ENCODE measurements around the gene ASB2. TPM values are rescaled to one million over a fixed set of nuclear protein-coding genes. Genes with fewer than 3 reads are reported as not detected.

Gene ASB2
- total and polyA plus RNA-seq, 5 donors, result 112 to 141 (median 120) TPM

- WGBS, result 51% methylated on average over 13 of the region's 13 CpGs
- Histone ChIP-seq H3K9me3 (ENCODE audit: control insufficient read depth, low read length) (no peaks in the 10 kb centered on the region), H3K4me1 (ENCODE audit: control insufficient read depth, insufficient read depth, low read length) (no peaks in the 10 kb centered on the region), H3K4me3 (ENCODE audit: low read length) (no peak overlapping the region), H3K27me3 (ENCODE audit: control insufficient read depth, insufficient read depth) (no peaks in the 10 kb centered on the region), H3K27ac (ENCODE audit: low read length) (no peak overlapping the region)
- peak in 1 of 2 donors; percentile 13 for ATAC-seq
- DNase-seq, result peak in 1 of 3 donors; percentile 37
- intact Hi-C loops (cut with DNase I), result loop anchor here (1.0 to 5.0 kb wide), 4 partner anchors 58 to 64 kb away; no protein-coding TSS in a partner anchor
Observed at GRCh38 chr14:94001016-94001415, 24.6 kb upstream of the ASB2 start.

- intact Hi-C loops (cut with DNase I), result loop anchor here in 3 of 4 donors (2.0 to 5.0 kb wide), 3 partner anchors 57 to 63 kb away; no protein-coding TSS in a partner anchor
- DNase-seq (peak in 1 of 3 donors; percentile 8), ATAC-seq (no peak)
- Histone ChIP-seq H3K27ac (ENCODE audit: low read length) (no peak overlapping the region), H3K27me3 (ENCODE audit: control insufficient read depth, insufficient read depth) (no peaks in the 10 kb centered on the region), H3K4me3 (ENCODE audit: low read length) (no peak overlapping the region), H3K9me3 (ENCODE audit: control insufficient read depth, low read length) (no peaks in the 10 kb centered on the region), H3K4me1 (ENCODE audit: control insufficient read depth, insufficient read depth, low read length) (peaks cover 5% of the 10 kb centered on the region)
- 83% methylated on average over 6 of the region's 6 CpGs for WGBS
Observed at GRCh38 chr14:94000267-94000666, 23.9 kb upstream of the ASB2 start.

GRCh38 chr14:93999573-93999972 lies 23.2 kb upstream of the ASB2 start:
- Histone ChIP-seq H3K9me3 (ENCODE audit: control insufficient read depth, low read length) (no peaks in the 10 kb centered on the region), H3K4me1 (ENCODE audit: control insufficient read depth, insufficient read depth, low read length) (peaks cover 5% of the 10 kb centered on the region), H3K4me3 (ENCODE audit: low read length) (no peak overlapping the region), H3K27ac (ENCODE audit: low read length) (no peak overlapping the region), H3K27me3 (ENCODE audit: control insufficient read depth, insufficient read depth) (no peaks in the 10 kb centered on the region)
- 64% methylated on average over 8 of the region's 8 CpGs for WGBS
- no peak for ATAC-seq
- intact Hi-C loops (cut with DNase I), result no loop called here
- peak in 1 of 3 donors; percentile 17 for DNase-seq

GRCh38 chr14:93998871-93999403 lies 22.6 kb upstream of the ASB2 start:
- no peak overlapping the region for H3K4me3 ChIP-seq (ENCODE audit: low read length)
- no peaks in the 10 kb centered on the region for H3K9me3 ChIP-seq (ENCODE audit: control insufficient read depth, low read length)
- H3K27me3 ChIP-seq (ENCODE audit: control insufficient read depth, insufficient read depth), result no peaks in the 10 kb centered on the region
- ATAC-seq (no peak), DNase-seq (peak in 1 of 3 donors; percentile 53)
- no peak overlapping the region for H3K27ac ChIP-seq (ENCODE audit: low read length)
- WGBS, result 76% methylated on average over 7 of the region's 7 CpGs
- intact Hi-C loops (cut with DNase I), result no loop called here
- H3K4me1 ChIP-seq (ENCODE audit: control insufficient read depth, insufficient read depth, low read length), result peaks cover 5% of the 10 kb centered on the region

GRCh38 chr14:93997916-93998870 lies 21.8 kb upstream of the ASB2 start:
- intact Hi-C loops (cut with DNase I), result no loop called here
- WGBS, result 80% methylated on average over 17 of the region's 17 CpGs
- Histone ChIP-seq H3K9me3 (ENCODE audit: control insufficient read depth, low read length) (no peaks in the 10 kb centered on the region), H3K27ac (ENCODE audit: low read length) (no peak overlapping the region), H3K27me3 (ENCODE audit: control insufficient read depth, insufficient read depth) (no peaks in the 10 kb centered on the region), H3K4me3 (ENCODE audit: low read length) (no peak overlapping the region), H3K4me1 (ENCODE audit: control insufficient read depth, insufficient read depth, low read length) (peaks cover 5% of the 10 kb centered on the region)
- DNase-seq (peak in 1 of 3 donors; percentile 23), ATAC-seq (no peak)

GRCh38 chr14:93997082-93997481 lies 20.7 kb upstream of the ASB2 start, which contains the start of gene CCDC197:
Gene CCDC197, plus strand, starts transcription at chr14:93997301. Its CDS starts 831 bp downstream, at chr14:93998132.
- Histone ChIP-seq H3K4me1 (ENCODE audit: control insufficient read depth, insufficient read depth, low read length) (peaks cover 5% of the 10 kb centered on the region), H3K27ac (ENCODE audit: low read length) (no peak within 1 kb of the TSS), H3K9me3 (ENCODE audit: control insufficient read depth, low read length) (no peaks in the 10 kb centered on the region), H3K27me3 (ENCODE audit: control insufficient read depth, insufficient read depth) (no peaks in the 10 kb centered on the region), H3K4me3 (ENCODE audit: low read length) (no peak within 1 kb of the TSS)
- peak in 1 of 3 donors; percentile 10 for DNase-seq
- intact Hi-C loops (cut with DNase I), result no loop called here
- 74% methylated on average over 1 of the region's 1 CpG for WGBS
- ATAC-seq, result no peak

GRCh38 chr14:93996130-93996695 lies 19.8 kb upstream of the ASB2 start:
- 53% methylated on average over 8 of the region's 8 CpGs for WGBS
- no peak for ATAC-seq
- peak in 1 of 3 donors; percentile 61 for DNase-seq
- no peak overlapping the region for H3K4me3 ChIP-seq (ENCODE audit: low read length)
- intact Hi-C loops (cut with DNase I), result no loop called here
- no peaks in the 10 kb centered on the region for H3K27me3 ChIP-seq (ENCODE audit: control insufficient read depth, insufficient read depth)
- H3K9me3 ChIP-seq (ENCODE audit: control insufficient read depth, low read length), result no peaks in the 10 kb centered on the region
- H3K4me1 ChIP-seq (ENCODE audit: control insufficient read depth, insufficient read depth, low read length), result peaks cover 5% of the 10 kb centered on the region
- no peak overlapping the region for H3K27ac ChIP-seq (ENCODE audit: low read length)

GRCh38 chr14:93994919-93995682 lies 18.7 kb upstream of the ASB2 start:
- ATAC-seq, result peak in 1 of 2 donors; percentile 84
- intact Hi-C loops (cut with DNase I), result no loop called here
- Histone ChIP-seq H3K9me3 (ENCODE audit: control insufficient read depth, low read length) (no peaks in the 10 kb centered on the region), H3K27me3 (ENCODE audit: control insufficient read depth, insufficient read depth) (no peaks in the 10 kb centered on the region), H3K27ac (ENCODE audit: low read length) (peak overlapping the region; percentile 3), H3K4me1 (ENCODE audit: control insufficient read depth, insufficient read depth, low read length) (peaks cover 5% of the 10 kb centered on the region), H3K4me3 (ENCODE audit: low read length) (no peak overlapping the region)
- 51% methylated on average over 13 of the region's 13 CpGs for WGBS
- peak; percentile 51 to 75 (median 74) for DNase-seq

- Histone ChIP-seq H3K27me3 (ENCODE audit: control insufficient read depth, insufficient read depth) (no peaks in the 10 kb centered on the region), H3K4me1 (ENCODE audit: control insufficient read depth, insufficient read depth, low read length) (peaks cover 5% of the 10 kb centered on the region), H3K9me3 (ENCODE audit: control insufficient read depth, low read length) (no peaks in the 10 kb centered on the region), H3K4me3 (ENCODE audit: low read length) (no peak overlapping the region), H3K27ac (ENCODE audit: low read length) (no peak overlapping the region)
- ATAC-seq (no peak), DNase-seq (peak in 1 of 3 donors; percentile 22)
- WGBS, result 68% methylated on average over 6 of the region's 6 CpGs
- intact Hi-C loops (cut with DNase I), result no loop called here
Observed at GRCh38 chr14:93993382-93993781, 17.0 kb upstream of the ASB2 start.

GRCh38 chr14:93991649-93992048 lies 15.3 kb upstream of the ASB2 start:
- H3K9me3 ChIP-seq (ENCODE audit: control insufficient read depth, low read length), result no peaks in the 10 kb centered on the region
- H3K27ac ChIP-seq (ENCODE audit: low read length), result no peak overlapping the region
- no peak overlapping the region for H3K4me3 ChIP-seq (ENCODE audit: low read length)
- WGBS, result 89% methylated on average over 4 of the region's 4 CpGs
- no peak for DNase-seq
- intact Hi-C loops (cut with DNase I), result no loop called here
- ATAC-seq, result no peak
- no peaks in the 10 kb centered on the region for H3K27me3 ChIP-seq (ENCODE audit: control insufficient read depth, insufficient read depth)
- H3K4me1 ChIP-seq (ENCODE audit: control insufficient read depth, insufficient read depth, low read length), result peaks cover 5% of the 10 kb centered on the region
